ENCODE measurements around the gene GPATCH3. TPM values are rescaled to one million over a fixed set of nuclear protein-coding genes. Genes with fewer than 3 reads are reported as not detected.

Gene GPATCH3
- total and polyA plus RNA-seq, 2 of the 8 experiments (the other 6 are each of a cell fraction or from before 2014, with no cell fraction given) = 7.9 to 17.4 TPM

DNA sequence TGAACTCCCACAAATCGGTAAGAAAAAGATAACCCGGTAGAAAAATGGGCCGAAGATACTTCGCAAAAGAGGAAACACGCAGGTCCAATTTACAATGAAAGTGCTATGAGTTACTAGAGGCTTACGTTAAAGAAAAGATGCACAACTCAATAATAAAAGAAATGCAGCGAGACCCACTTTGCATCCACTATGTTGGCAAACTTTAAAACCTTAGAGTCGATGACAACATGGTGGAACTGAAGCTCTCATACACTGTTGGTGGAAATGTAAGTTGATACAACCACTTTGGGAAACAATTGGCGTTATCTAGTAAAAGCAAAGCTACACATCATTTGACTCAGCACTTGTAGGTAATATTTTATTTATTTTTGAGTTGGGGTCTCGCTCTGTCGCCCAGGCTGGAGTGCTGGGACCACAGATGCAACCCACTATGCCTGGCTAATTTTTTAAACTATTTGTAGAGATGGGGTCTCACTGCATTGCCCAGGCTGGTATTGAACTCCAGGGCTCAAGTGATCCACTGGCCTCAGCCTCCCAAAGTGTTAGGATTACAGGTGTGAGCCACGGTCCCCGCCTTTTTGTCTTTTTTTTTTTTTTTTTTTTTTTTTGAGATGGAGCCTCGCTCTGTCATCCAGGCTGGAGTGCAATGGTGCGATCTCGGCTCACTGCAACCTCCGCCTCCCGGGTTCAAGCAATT lies 696 bp upstream of the GPATCH3 start (continued):
- TF ChIP-seq YY1 (IDR thresholded peaks at IDR 0.05; ENCODE audit: low read depth, low read length) (no peak), JUND (IDR thresholded peaks at IDR 0.05; ENCODE audit: low read length) (no peak), HDAC2 (IDR thresholded peaks at IDR 0.05; ENCODE audit: borderline replicate concordance in 1 of 2, low read depth in 2 of 2, low read length in 2 of 2) (no peak), EGR1 (IDR thresholded peaks at IDR 0.05; ENCODE audit: borderline replicate concordance, low read depth, low read length) (no peak)

Measured in H1 (cell line).